ENCODE measurements around the gene CHP1.
"Not testable (repeated sequence)": the region's sequence is repeated elsewhere in the genome, so short reads cannot be mapped to it uniquely, and the experiment has no call there.

Gene CHP1

GRCh38 chr15:41238100-41238499 is 7.0 kb downstream of the CHP1 start:
- Mint-ChIP-seq H3K4me3 (no peak overlapping the region), H3K4me1 (peaks cover 12% of the 10 kb centered on the region), H3K9me3 (no peaks in the 10 kb centered on the region), H3K27me3 (no peaks in the 10 kb centered on the region), H3K27ac (no peak overlapping the region), H3K36me3 (no peaks in the 10 kb centered on the region)

- H3K27ac Mint-ChIP-seq, result no peak overlapping the region
- H3K4me3 Mint-ChIP-seq, result no peak overlapping the region
- no peaks in the 10 kb centered on the region for H3K36me3 Mint-ChIP-seq
- H3K4me1 Mint-ChIP-seq, result no peaks in the 10 kb centered on the region
- no peaks in the 10 kb centered on the region for H3K27me3 Mint-ChIP-seq
- H3K9me3 Mint-ChIP-seq, result no peaks in the 10 kb centered on the region
These were observed 10.3 kb downstream of the CHP1 start for GRCh38 chr15:41241221-41241964.

- not testable (repeated sequence) for H3K9me3 Mint-ChIP-seq, H3K4me1 Mint-ChIP-seq, H3K27ac Mint-ChIP-seq, H3K27me3 Mint-ChIP-seq, H3K36me3 Mint-ChIP-seq, H3K4me3 Mint-ChIP-seq
These were observed 19.7 kb downstream of the CHP1 start for GRCh38 chr15:41250745-41251144.

- H3K9me3 Mint-ChIP-seq, result no peaks in the 10 kb centered on the region
- no peak overlapping the region for H3K27ac Mint-ChIP-seq
- peaks cover 4% of the 10 kb centered on the region for H3K36me3 Mint-ChIP-seq
- no peaks in the 10 kb centered on the region for H3K27me3 Mint-ChIP-seq
- no peak overlapping the region for H3K4me3 Mint-ChIP-seq
- H3K4me1 Mint-ChIP-seq, result no peaks in the 10 kb centered on the region
These were observed 20.3 kb downstream of the CHP1 start for GRCh38 chr15:41251411-41251810.

GRCh38 chr15:41254560-41254959 is 23.5 kb downstream of the CHP1 start:
- H3K27ac Mint-ChIP-seq, result no peak overlapping the region
- H3K36me3 Mint-ChIP-seq, result peaks cover 6% of the 10 kb centered on the region
- H3K4me3 Mint-ChIP-seq, result no peak overlapping the region
- no peaks in the 10 kb centered on the region for H3K9me3 Mint-ChIP-seq
- H3K4me1 Mint-ChIP-seq, result peaks cover 3% of the 10 kb centered on the region
- no peaks in the 10 kb centered on the region for H3K27me3 Mint-ChIP-seq

GRCh38 chr15:41256103-41256502 is 25.0 kb downstream of the CHP1 start:
- peaks cover 3% of the 10 kb centered on the region for H3K4me1 Mint-ChIP-seq
- H3K4me3 Mint-ChIP-seq, result no peak overlapping the region
- H3K27ac Mint-ChIP-seq, result no peak overlapping the region
- no peaks in the 10 kb centered on the region for H3K27me3 Mint-ChIP-seq
- peaks cover 4% of the 10 kb centered on the region for H3K36me3 Mint-ChIP-seq
- H3K9me3 Mint-ChIP-seq, result no peaks in the 10 kb centered on the region

- Mint-ChIP-seq H3K27ac (no peak overlapping the region), H3K36me3 (peaks cover 3% of the 10 kb centered on the region), H3K4me1 (peaks cover 3% of the 10 kb centered on the region), H3K4me3 (no peak overlapping the region), H3K9me3 (no peaks in the 10 kb centered on the region), H3K27me3 (no peaks in the 10 kb centered on the region)
These were observed 25.5 kb downstream of the CHP1 start for GRCh38 chr15:41256577-41257038.

GRCh38 chr15:41258750-41259471 is 27.8 kb downstream of the CHP1 start:
- Mint-ChIP-seq H3K27ac (peak overlapping the region; percentile 26), H3K4me3 (no peak overlapping the region), H3K27me3 (no peaks in the 10 kb centered on the region), H3K9me3 (no peaks in the 10 kb centered on the region), H3K36me3 (peaks cover 9% of the 10 kb centered on the region), H3K4me1 (peaks cover 3% of the 10 kb centered on the region)

GRCh38 chr15:41259546-41260189 is 28.6 kb downstream of the CHP1 start:
- H3K4me1 Mint-ChIP-seq, result peaks cover 3% of the 10 kb centered on the region
- no peaks in the 10 kb centered on the region for H3K27me3 Mint-ChIP-seq
- H3K36me3 Mint-ChIP-seq, result peaks cover 12% of the 10 kb centered on the region
- no peak overlapping the region for H3K4me3 Mint-ChIP-seq
- H3K9me3 Mint-ChIP-seq, result no peaks in the 10 kb centered on the region
- no peak overlapping the region for H3K27ac Mint-ChIP-seq

GRCh38 chr15:41260924-41261323 is 29.9 kb downstream of the CHP1 start:
- not testable (repeated sequence) for H3K27me3 Mint-ChIP-seq, H3K9me3 Mint-ChIP-seq, H3K4me1 Mint-ChIP-seq, H3K4me3 Mint-ChIP-seq, H3K27ac Mint-ChIP-seq
- peaks cover 11% of the 10 kb centered on the region for H3K36me3 Mint-ChIP-seq

- no peaks in the 10 kb centered on the region for H3K27me3 Mint-ChIP-seq
- H3K27ac Mint-ChIP-seq, result no peak overlapping the region
- H3K36me3 Mint-ChIP-seq, result peaks cover 13% of the 10 kb centered on the region
- H3K4me1 Mint-ChIP-seq, result peaks cover 3% of the 10 kb centered on the region
- no peak overlapping the region for H3K4me3 Mint-ChIP-seq
- no peaks in the 10 kb centered on the region for H3K9me3 Mint-ChIP-seq
These were observed 31.5 kb downstream of the CHP1 start for GRCh38 chr15:41262571-41262970.

GRCh38 chr15:41263891-41264351 is 32.9 kb downstream of the CHP1 start:
- Mint-ChIP-seq H3K9me3 (no peaks in the 10 kb centered on the region), H3K4me3 (no peak overlapping the region), H3K4me1 (peaks cover 1% of the 10 kb centered on the region), H3K27me3 (no peaks in the 10 kb centered on the region), H3K36me3 (peaks cover 15% of the 10 kb centered on the region), H3K27ac (no peak overlapping the region)

- no peak overlapping the region for H3K27ac Mint-ChIP-seq
These were observed 38.8 kb downstream of the CHP1 start for GRCh38 chr15:41269887-41270286.

GRCh38 chr15:41276831-41277230 is 45.8 kb downstream of the CHP1 start:
- H3K36me3 Mint-ChIP-seq, result peaks cover 8% of the 10 kb centered on the region
- no peak overlapping the region for H3K4me3 Mint-ChIP-seq
- no peaks in the 10 kb centered on the region for H3K9me3 Mint-ChIP-seq
- H3K27me3 Mint-ChIP-seq, result no peaks in the 10 kb centered on the region
- peak overlapping the region; percentile 72 for H3K27ac Mint-ChIP-seq
- H3K4me1 Mint-ChIP-seq, result no peaks in the 10 kb centered on the region

More at GRCh38 chr15:41269887-41270286, 38.8 kb downstream of the CHP1 start:
- no peak overlapping the region for H3K4me3 Mint-ChIP-seq
- no peaks in the 10 kb centered on the region for H3K4me1 Mint-ChIP-seq
- H3K27me3 Mint-ChIP-seq, result no peaks in the 10 kb centered on the region
- peaks cover 12% of the 10 kb centered on the region for H3K36me3 Mint-ChIP-seq
- no peaks in the 10 kb centered on the region for H3K9me3 Mint-ChIP-seq

- H3K4me1 Mint-ChIP-seq, result peaks cover 10% of the 10 kb centered on the region
- H3K27ac Mint-ChIP-seq, result no peak overlapping the region
- H3K4me3 Mint-ChIP-seq, result no peak overlapping the region
- H3K36me3 Mint-ChIP-seq, result peaks cover 8% of the 10 kb centered on the region
- H3K27me3 Mint-ChIP-seq, result no peaks in the 10 kb centered on the region
- H3K9me3 Mint-ChIP-seq, result no peaks in the 10 kb centered on the region
These were observed 47.3 kb downstream of the CHP1 start for GRCh38 chr15:41278319-41278718.

Data from activated naive CD4-positive, alpha-beta T cell treated with anti-CD3 and anti-CD28 coated beads, Interleukin-2, amount 50 U/mL, for 24 hours (primary cell).